Stimulated activated memory B cell treated with anti-CD40 and anti-IgM and Interleukin-4, amounts not matched to agents 10 μg/mL and 1 μg/mL and 100 μg/mL, for 72 hours (primary cell): ENCODE results near the gene HMGN4.
A peak's percentile ranks its signal among the peaks of the same experiment; 100 is the strongest.
"Not testable (repeated sequence)": the region's sequence is repeated elsewhere in the genome, so short reads cannot be mapped to it uniquely, and the experiment has no call there.

ENCODE experiments used
- ATAC-seq: fragments of 150-1000 bp; cut with Tn5 transposase; 2 replicates; pipeline ENCODE4 v1.10.0; 2021
- H3K27ac Mint-ChIP-seq: one replicate; pipeline ENCODE4 v1.8.0; 2022; ENCODE audit warnings: mild to moderate bottlenecking, mixed read lengths
- H3K27me3 Mint-ChIP-seq: one replicate; pipeline ENCODE4 v1.8.0; 2022; ENCODE audit warnings: mixed read lengths
- H3K36me3 Mint-ChIP-seq: one replicate; pipeline ENCODE4 v1.8.0; 2022; ENCODE audit warnings: mixed read lengths
- H3K4me1 Mint-ChIP-seq: one replicate; pipeline ENCODE4 v1.8.0; 2022; ENCODE audit warnings: mixed read lengths
- H3K4me3 Mint-ChIP-seq: one replicate; pipeline ENCODE4 v1.8.0; 2022; ENCODE audit warnings: mild to moderate bottlenecking, moderate library complexity, mixed read lengths
- H3K9me3 Mint-ChIP-seq: one replicate; pipeline ENCODE4 v1.8.0; 2022; ENCODE audit warnings: mixed read lengths

HMGN4 gene

GRCh38 chr6:26533532-26533931 is 4.6 kb upstream of the HMGN4 start:
- Mint-ChIP-seq H3K9me3 (no peaks in the 10 kb centered on the region), H3K36me3 (no peaks in the 10 kb centered on the region), H3K4me1 (peaks cover 28% of the 10 kb centered on the region), H3K27me3 (no peaks in the 10 kb centered on the region), H3K4me3 (peak overlapping the region; percentile 92), H3K27ac (peak overlapping the region; percentile 83)
- ATAC-seq = no peak

GRCh38 chr6:26534681-26535465 is 3.3 kb upstream of the HMGN4 start:
- Mint-ChIP-seq H3K4me3 (no peak overlapping the region), H3K9me3 (no peaks in the 10 kb centered on the region), H3K4me1 (peaks cover 38% of the 10 kb centered on the region), H3K27me3 (no peaks in the 10 kb centered on the region), H3K27ac (no peak overlapping the region), H3K36me3 (peaks cover 2% of the 10 kb centered on the region)
- ATAC-seq = no peak

DNA sequence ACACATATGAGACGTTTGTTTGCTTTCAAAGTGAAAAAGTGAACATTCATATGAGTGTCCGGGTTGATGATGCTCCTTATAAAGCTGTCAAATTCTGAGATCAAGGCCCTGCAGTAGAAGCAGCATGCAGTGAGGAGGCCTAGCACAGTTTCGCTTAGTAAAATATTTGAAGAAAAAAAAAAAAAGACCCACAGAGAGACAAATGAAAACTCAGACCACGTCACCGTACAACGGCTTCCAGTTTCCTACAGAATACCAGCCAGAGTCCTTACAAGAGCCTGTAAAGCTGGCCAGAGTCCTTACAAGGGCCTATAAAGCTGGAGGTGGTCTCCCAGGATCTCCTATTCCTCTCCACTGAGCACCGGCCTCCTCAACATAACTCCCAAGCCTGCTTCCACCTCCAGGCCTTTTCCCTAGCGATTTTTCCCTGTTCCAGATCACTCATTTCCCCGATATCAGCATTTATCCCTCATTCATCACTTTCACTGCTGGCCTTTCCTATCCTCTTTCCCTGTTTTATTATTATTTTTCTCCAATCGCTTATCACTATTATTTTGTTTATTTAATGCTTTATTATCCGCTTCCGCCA is 1.5 kb upstream of the HMGN4 start:
- Mint-ChIP-seq H3K27me3 (no peaks in the 10 kb centered on the region), H3K36me3 (peaks cover 12% of the 10 kb centered on the region), H3K9me3 (no peaks in the 10 kb centered on the region), H3K27ac (peak overlapping the region; percentile 95), H3K4me3 (peak overlapping the region; percentile 93), H3K4me1 (peaks cover 55% of the 10 kb centered on the region)
- ATAC-seq = no peak

GRCh38 chr6:26537160-26537845 is 863 bp upstream of the HMGN4 start:
- H3K27me3 Mint-ChIP-seq = no peaks in the 10 kb centered on the region
- H3K36me3 Mint-ChIP-seq = peaks cover 13% of the 10 kb centered on the region
- H3K4me3 Mint-ChIP-seq = peak overlapping the region; percentile 93

GRCh38 chr6:26538572-26538902 is 371 bp downstream of the HMGN4 start:
- peak overlapping the region; percentile 95 for H3K27ac Mint-ChIP-seq
- H3K27me3 Mint-ChIP-seq = no peaks in the 10 kb centered on the region
- ATAC-seq = no peak
- no peaks in the 10 kb centered on the region for H3K9me3 Mint-ChIP-seq
- H3K4me3 Mint-ChIP-seq = peak overlapping the region; percentile 93
- H3K36me3 Mint-ChIP-seq = peaks cover 21% of the 10 kb centered on the region
- H3K4me1 Mint-ChIP-seq = peaks cover 50% of the 10 kb centered on the region

More at GRCh38 chr6:26537160-26537845, 863 bp upstream of the HMGN4 start:
- H3K27ac Mint-ChIP-seq = peak overlapping the region; percentile 95
- peaks cover 53% of the 10 kb centered on the region for H3K4me1 Mint-ChIP-seq
- no peaks in the 10 kb centered on the region for H3K9me3 Mint-ChIP-seq
- ATAC-seq = peak; percentile 85

DNA sequence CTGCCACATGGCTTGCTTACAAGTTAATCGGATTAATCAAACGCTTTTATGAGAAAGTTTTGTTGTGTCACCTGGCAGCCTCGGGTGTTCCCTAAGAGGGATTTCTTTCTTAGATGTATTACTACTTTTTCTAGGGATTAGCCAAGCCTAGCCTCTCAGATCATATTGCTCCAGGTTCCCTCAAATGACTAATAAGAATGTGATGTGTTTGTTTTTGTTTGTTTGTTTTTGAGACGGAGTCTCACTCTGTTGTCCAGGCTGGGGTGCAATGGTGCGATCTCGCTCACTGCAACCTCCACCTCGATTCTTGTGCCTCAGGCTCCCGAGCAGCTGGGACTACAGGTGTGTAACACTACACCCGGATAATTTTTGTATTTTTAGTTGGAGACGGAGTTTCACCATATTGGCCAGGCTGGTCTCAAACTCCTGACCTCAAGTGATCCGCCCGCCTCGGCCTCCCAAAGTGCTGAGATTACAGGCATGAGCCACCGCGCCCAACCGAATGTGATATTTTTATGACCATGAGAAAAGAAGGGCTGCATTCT is 977 bp downstream of the HMGN4 start:
- Mint-ChIP-seq H3K9me3 (no peaks in the 10 kb centered on the region), H3K27me3 (no peaks in the 10 kb centered on the region), H3K4me1 (peaks cover 53% of the 10 kb centered on the region), H3K4me3 (peak overlapping the region; percentile 93), H3K36me3 (peaks cover 21% of the 10 kb centered on the region), H3K27ac (peak overlapping the region; percentile 95)
- ATAC-seq = no peak

GRCh38 chr6:26541579-26541978 is 3.4 kb downstream of the HMGN4 start:
- no peak for ATAC-seq
- no peaks in the 10 kb centered on the region for H3K27me3 Mint-ChIP-seq
- H3K4me3 Mint-ChIP-seq = no peak overlapping the region
- peak overlapping the region; percentile 12 for H3K27ac Mint-ChIP-seq
- H3K9me3 Mint-ChIP-seq = no peaks in the 10 kb centered on the region
- peaks cover 37% of the 10 kb centered on the region for H3K36me3 Mint-ChIP-seq
- H3K4me1 Mint-ChIP-seq = peaks cover 51% of the 10 kb centered on the region

DNA sequence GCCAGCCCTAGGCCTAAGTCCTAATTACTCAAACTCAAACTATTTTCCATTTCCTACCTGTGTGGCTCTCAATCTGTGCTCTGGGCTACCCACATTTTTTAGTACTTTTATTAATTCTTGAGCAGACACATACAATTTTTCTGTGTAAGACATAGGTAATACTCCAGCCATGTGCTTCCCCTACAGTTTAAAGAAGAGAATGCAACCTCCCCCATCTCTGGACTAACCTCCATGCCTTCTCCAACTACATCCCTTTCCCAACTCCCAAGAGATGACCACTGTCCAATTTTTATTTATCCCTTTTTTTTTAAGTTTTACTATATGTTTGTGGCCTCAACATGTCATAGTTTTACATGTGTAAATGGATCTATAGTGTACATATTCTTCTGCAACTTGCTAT is 5.8 kb downstream of the HMGN4 start:
- Mint-ChIP-seq H3K4me3 (no peak overlapping the region), H3K27me3 (no peaks in the 10 kb centered on the region), H3K4me1 (peaks cover 42% of the 10 kb centered on the region), H3K9me3 (no peaks in the 10 kb centered on the region), H3K36me3 (peaks cover 44% of the 10 kb centered on the region), H3K27ac (peak overlapping the region; percentile 53)
- no peak for ATAC-seq

GRCh38 chr6:26544473-26544872 is 6.3 kb downstream of the HMGN4 start:
- Mint-ChIP-seq H3K4me1 (peaks cover 37% of the 10 kb centered on the region), H3K36me3 (peaks cover 44% of the 10 kb centered on the region), H3K4me3 (no peak overlapping the region), H3K27me3 (no peaks in the 10 kb centered on the region), H3K27ac (peak overlapping the region; percentile 53), H3K9me3 (no peaks in the 10 kb centered on the region)
- no peak for ATAC-seq

GRCh38 chr6:26545627-26546026 is 7.5 kb downstream of the HMGN4 start:
- Mint-ChIP-seq H3K36me3 (peaks cover 35% of the 10 kb centered on the region), H3K27ac (peak overlapping the region; percentile 49), H3K4me1 (peaks cover 33% of the 10 kb centered on the region), H3K4me3 (no peak overlapping the region), H3K27me3 (no peaks in the 10 kb centered on the region), H3K9me3 (no peaks in the 10 kb centered on the region)
- no peak for ATAC-seq

DNA sequence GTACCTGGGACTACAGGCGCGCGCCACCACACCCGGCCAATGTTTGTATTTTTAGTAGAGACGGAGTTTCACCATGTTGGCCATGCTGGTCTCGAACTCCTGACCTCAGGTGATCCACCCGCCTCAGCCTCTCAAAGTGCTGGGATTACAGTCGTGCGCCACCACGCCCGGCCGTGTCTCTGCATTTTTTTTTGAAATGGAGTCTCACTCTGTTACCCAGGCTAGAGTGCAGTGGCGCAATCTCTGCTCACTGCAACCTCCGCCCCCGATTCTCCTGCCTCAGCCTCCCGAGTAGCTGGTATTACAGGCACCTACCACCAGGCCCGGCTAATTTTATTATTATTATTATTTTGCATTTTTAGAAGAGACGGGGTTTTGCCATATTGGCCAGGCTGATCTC is 9.2 kb downstream of the HMGN4 start:
- Mint-ChIP-seq H3K4me1 (peaks cover 29% of the 10 kb centered on the region), H3K36me3 (peaks cover 31% of the 10 kb centered on the region)
- not testable (repeated sequence) for ATAC-seq, H3K27me3 Mint-ChIP-seq, H3K27ac Mint-ChIP-seq, H3K4me3 Mint-ChIP-seq, H3K9me3 Mint-ChIP-seq

GRCh38 chr6:26550250-26550993 is 12.3 kb downstream of the HMGN4 start:
- ATAC-seq = peak; percentile 65
- H3K4me3 Mint-ChIP-seq = peak overlapping the region; percentile 98
- no peaks in the 10 kb centered on the region for H3K27me3 Mint-ChIP-seq

GRCh38 chr6:26552205-26552604 is 14.0 kb downstream of the HMGN4 start:
- Mint-ChIP-seq H3K4me3 (no peak overlapping the region), H3K36me3 (peaks cover under 1% of the 10 kb centered on the region), H3K4me1 (peaks cover 26% of the 10 kb centered on the region), H3K27me3 (no peaks in the 10 kb centered on the region), H3K9me3 (no peaks in the 10 kb centered on the region), H3K27ac (no peak overlapping the region)
- ATAC-seq = no peak

More at GRCh38 chr6:26550250-26550993, 12.3 kb downstream of the HMGN4 start:
- peaks cover 23% of the 10 kb centered on the region for H3K4me1 Mint-ChIP-seq
- peak overlapping the region; percentile 83 for H3K27ac Mint-ChIP-seq
- H3K36me3 Mint-ChIP-seq = peaks cover 17% of the 10 kb centered on the region
- no peaks in the 10 kb centered on the region for H3K9me3 Mint-ChIP-seq

DNA sequence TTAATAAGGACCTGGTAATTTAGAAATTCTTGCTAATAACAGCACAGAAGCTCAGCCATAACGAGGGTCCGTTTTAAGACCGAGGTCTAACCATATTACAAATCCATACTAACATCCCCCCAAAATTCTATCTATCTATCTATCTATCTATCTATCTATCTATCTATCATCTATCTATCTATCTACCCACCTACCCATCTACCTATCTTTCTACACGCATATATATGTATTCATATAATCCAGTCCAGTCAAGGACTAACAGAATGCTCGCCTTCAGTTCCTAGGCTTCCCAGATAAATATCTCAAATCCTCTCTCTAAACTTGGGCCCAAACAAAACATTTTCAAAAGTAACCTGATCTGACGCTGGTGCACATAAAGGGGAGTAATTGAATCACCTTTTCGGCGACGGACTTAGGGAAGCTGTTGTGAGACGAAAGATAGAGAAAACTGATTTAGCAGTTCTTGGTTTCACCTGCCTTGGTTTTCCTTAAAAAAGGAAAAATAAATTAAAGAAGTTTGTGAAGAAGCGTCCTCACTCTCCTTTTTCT is 14.5 kb downstream of the HMGN4 start:
- no peak overlapping the region for H3K27ac Mint-ChIP-seq

GRCh38 chr6:26553264-26553634 is 15.1 kb downstream of the HMGN4 start:
- ATAC-seq = peak; percentile 79
- Mint-ChIP-seq H3K36me3 (no peaks in the 10 kb centered on the region), H3K27ac (no peak overlapping the region), H3K9me3 (no peaks in the 10 kb centered on the region), H3K4me1 (peaks cover 26% of the 10 kb centered on the region), H3K27me3 (no peaks in the 10 kb centered on the region), H3K4me3 (no peak overlapping the region)

More for the DNA sequence above, 14.5 kb downstream of the HMGN4 start:
- Mint-ChIP-seq H3K4me3 (no peak overlapping the region), H3K36me3 (no peaks in the 10 kb centered on the region), H3K4me1 (peaks cover 26% of the 10 kb centered on the region), H3K27me3 (no peaks in the 10 kb centered on the region), H3K9me3 (no peaks in the 10 kb centered on the region)
- no peak for ATAC-seq
